Tibial artery (tissue), 4 donors: ENCODE measurements around the gene ZEB2.

Experiments
- DNase-seq, 2 donors: peaks; one replicate each; pipeline ENCODE4 v3.0.0-alpha.2; 2019
- H3K27ac ChIP-seq, 2 donors: fragments of 200-600 bp; sonication (generic) in 1 of 2; 1 replicate in 1 of 2; 2 replicates in 1 of 2; pipeline ENCODE4 v1.5.1; 2018 to 2019; ENCODE audit warnings: mild to moderate bottlenecking in 1 of 2
- H3K27me3 ChIP-seq, 2 donors: fragments of 200-600 bp; sonication (generic) in 1 of 2; one replicate each; pipeline versions ENCODE4 v1.5.1 to v1.6.0; 2016 to 2019
- H3K36me3 ChIP-seq, 3 donors: fragments of 200-600 bp; sonication (generic) in 2 of 3; one replicate each; pipeline ENCODE4 v1.5.1; 2016 to 2019; ENCODE audit warnings: mild to moderate bottlenecking in 2 of 3
- H3K4me1 ChIP-seq, 4 donors: fragments of 200-600 bp; sonication (generic) in 2 of 4; 1 replicate in 3 of 4; 2 replicates in 1 of 4; pipeline ENCODE4 v1.5.1; 2016 to 2019
- H3K4me3 ChIP-seq, 2 donors: fragments of 200-600 bp; sonication (generic) in 1 of 2; 1 replicate in 1 of 2; 2 replicates in 1 of 2; pipeline ENCODE4 v1.5.1; 2018 to 2019; ENCODE audit warnings: mild to moderate bottlenecking in 2 of 2
- H3K9me3 ChIP-seq, 3 donors: fragments of 200-600 bp; sonication (generic) in 1 of 3; one replicate each; pipeline ENCODE4 v1.5.1; 2016 to 2019
- CTCF ChIP-seq, 2 experiments: fragments of 200-600 bp in 1 of 2; fragments of 450-650 bp in 1 of 2; IDR thresholded peaks; one replicate each; pipeline ENCODE4 v1.5.1; 2017 to 2019; ENCODE audit warnings: antibody characterized with exemption in 2 of 2, mild to moderate bottlenecking in 1 of 2, moderate library complexity in 1 of 2
- intact Hi-C: fragments of 100-400 bp; cut with DNase I; formaldehyde crosslinking; loops from one replicate; pipeline ENCODE4 v1.15.0; 2023; ENCODE audit warnings: low total_unique reads

Gene ZEB2

GRCh38 chr2:144498277-144498676, 21.6 kb downstream of the ZEB2 start:
- H3K27ac ChIP-seq = peak overlapping the region; percentile 19 to 47
- no peak for TF ChIP-seq CTCF (IDR thresholded peaks at IDR 0.05)
- peaks cover 0 to 81% (median 42%) of the 10 kb centered on the region in 4 donors for H3K4me1 ChIP-seq
- intact Hi-C loops = no loop called here
- no peaks in the 10 kb centered on the region for H3K27me3 ChIP-seq
- no peak overlapping the region for H3K4me3 ChIP-seq
- no peak for DNase-seq
- no peaks in the 10 kb centered on the region for H3K9me3 ChIP-seq
- H3K36me3 ChIP-seq = no peaks in the 10 kb centered on the region

- peak overlapping the region; percentile 43 to 62 for H3K27ac ChIP-seq
- peaks cover 0 to 81% (median 35%) of the 10 kb centered on the region in 4 donors for H3K4me1 ChIP-seq
- no peaks in the 10 kb centered on the region for H3K36me3 ChIP-seq
- TF ChIP-seq CTCF (IDR thresholded peaks at IDR 0.05) = no peak
- H3K27me3 ChIP-seq = no peaks in the 10 kb centered on the region
- intact Hi-C loops = no loop called here
- DNase-seq = no peak
- H3K4me3 ChIP-seq = no peak overlapping the region
- no peaks in the 10 kb centered on the region for H3K9me3 ChIP-seq
Measured at GRCh38 chr2:144496977-144497598, 22.8 kb downstream of the ZEB2 start.

- Histone ChIP-seq H3K9me3 (no peaks in the 10 kb centered on the region), H3K27ac (peak overlapping the region; percentile 43 to 62), H3K4me3 (no peak overlapping the region), H3K4me1 (peaks cover 0 to 76% (median 28%) of the 10 kb centered on the region in 4 donors), H3K27me3 (no peaks in the 10 kb centered on the region), H3K36me3 (no peaks in the 10 kb centered on the region)
- intact Hi-C loops = no loop called here
- no peak for TF ChIP-seq CTCF (IDR thresholded peaks at IDR 0.05)
- no peak for DNase-seq
Measured at GRCh38 chr2:144496092-144496976, 23.6 kb downstream of the ZEB2 start.

- H3K27ac ChIP-seq = peak overlapping the region; percentile 43 to 62
- H3K4me3 ChIP-seq = no peak overlapping the region
- H3K4me1 ChIP-seq = peaks cover 0 to 67% (median 25%) of the 10 kb centered on the region in 4 donors
- DNase-seq = no peak
- H3K27me3 ChIP-seq = no peaks in the 10 kb centered on the region
- TF ChIP-seq CTCF (IDR thresholded peaks at IDR 0.05) = no peak
- intact Hi-C loops = no loop called here
- no peaks in the 10 kb centered on the region for H3K9me3 ChIP-seq
- peaks cover 0 to 5% (median 5%) of the 10 kb centered on the region in 3 donors for H3K36me3 ChIP-seq
Measured at GRCh38 chr2:144495227-144496091, 24.5 kb downstream of the ZEB2 start.

GRCh38 chr2:144493027-144493809, 26.7 kb downstream of the ZEB2 start:
- TF ChIP-seq CTCF (IDR thresholded peaks at IDR 0.05) = no peak
- Histone ChIP-seq H3K36me3 (peaks cover 0 to 5% (median 5%) of the 10 kb centered on the region in 3 donors), H3K4me1 (peaks cover 0 to 72% (median 25%) of the 10 kb centered on the region in 4 donors), H3K9me3 (no peaks in the 10 kb centered on the region), H3K4me3 (no peak overlapping the region), H3K27ac (peak overlapping the region in 1 of 2 donors; percentile 40), H3K27me3 (no peaks in the 10 kb centered on the region)
- intact Hi-C loops = no loop called here
- DNase-seq = no peak
